K562 (cell line): Measurements from ENCODE around the gene CASKIN1. TPM values are rescaled to one million over a fixed set of nuclear protein-coding genes. Genes with fewer than 3 reads are reported as not detected.

Experiments used
- BCOR ChIP-seq: fragments of 450-650 bp; IDR thresholded peaks from 2 replicates; pipeline ENCODE4 v1.6.1; 2016
- BMI1 ChIP-seq: fragments of 150-350 bp; IDR thresholded peaks from 2 replicates; pipeline ENCODE4 v1.6.1; 2014; ENCODE audit warnings: low read length
- E2F4 ChIP-seq: sonication (generic); formaldehyde crosslinking; IDR thresholded peaks from 2 replicates; pipeline ENCODE4 v1.8.0; 2022; ENCODE audit warnings: mild to moderate bottlenecking, low read depth, missing genetic modification reagents
- EP300 ChIP-seq: IDR thresholded peaks from 2 replicates; pipeline ENCODE4 v1.6.1; 2012; ENCODE audit warnings: low read length, improper control_type of control experiment
- ILF3 ChIP-seq: fragments of 450-650 bp; IDR thresholded peaks from 2 replicates; pipeline ENCODE4 v1.6.1; 2018; ENCODE audit warnings: antibody characterized with exemption, mild to moderate bottlenecking, moderate library complexity, borderline replicate concordance
- KDM2B ChIP-seq: fragments of 250-450 bp; sonication (Bioruptor Pico); IDR thresholded peaks from 2 replicates; pipeline ENCODE4 v1.8.0; 2021; ENCODE audit warnings: mild to moderate bottlenecking, moderate library complexity
- MECOM ChIP-seq: fragments of 250-450 bp; sonication (Bioruptor Pico); IDR thresholded peaks from 2 replicates; pipeline ENCODE4 v1.8.0; 2022; ENCODE audit warnings: inconsistent platforms
- NFE2L1 ChIP-seq: fragments of 450-650 bp; IDR thresholded peaks from 2 replicates; pipeline ENCODE4 v1.6.1; 2016; ENCODE audit warnings: missing genetic modification characterization, low read depth, mild to moderate bottlenecking, missing compliant biosample characterization, moderate library complexity, borderline replicate concordance
- NUFIP1 ChIP-seq: fragments of 450-650 bp; IDR thresholded peaks from 2 replicates; pipeline ENCODE4 v1.6.1; 2018; ENCODE audit not compliant: partially characterized antibody
- PHF21A ChIP-seq: fragments of 450-650 bp; IDR thresholded peaks from 2 replicates; pipeline ENCODE4 v1.6.1; 2017; ENCODE audit warnings: low read depth, borderline replicate concordance
- PML ChIP-seq: IDR thresholded peaks from 2 replicates; pipeline ENCODE4 v1.6.1; 2012; ENCODE audit warnings: low read length, inconsistent platforms
- REST ChIP-seq, 2 experiments: fragments of 450-650 bp; formaldehyde crosslinking in 1 of 2; IDR thresholded peaks; 2 replicates each; pipeline versions ENCODE4 v1.4.0 to v1.6.1; 2014 to 2020; ENCODE audit warnings: mild to moderate bottlenecking in 2 of 2, borderline replicate concordance in 1 of 2, low read depth in 1 of 2
- RFX1 ChIP-seq: fragments of 450-650 bp; IDR thresholded peaks from 2 replicates; pipeline ENCODE4 v1.6.1; 2016; ENCODE audit warnings: mild to moderate bottlenecking, moderate library complexity
- RHOXF2B ChIP-seq: fragments of 250-450 bp; sonication (Bioruptor Pico); conservative IDR thresholded peaks from 2 replicates; pipeline ENCODE4 v1.5.1; 2021
- SP1 ChIP-seq: sonication (generic); formaldehyde crosslinking; IDR thresholded peaks from 2 replicates; pipeline ENCODE4 v1.8.1; 2022; ENCODE audit warnings: mild to moderate bottlenecking, missing genetic modification reagents
- TAF1 ChIP-seq: IDR thresholded peaks from 2 replicates; pipeline ENCODE4 v1.6.1; 2011; ENCODE audit warnings: mild to moderate bottlenecking, low read length, moderate library complexity; ENCODE audit not compliant: insufficient read depth, control insufficient read depth, severe bottlenecking; ENCODE audit errors: extremely low read depth
- TCFL5 ChIP-seq: fragments of 250-450 bp; sonication (Bioruptor Pico); conservative IDR thresholded peaks from 2 replicates; pipeline ENCODE4 v1.6.1; 2021; ENCODE audit warnings: mild to moderate bottlenecking, moderate library complexity, matching md5 sums
- ZBTB2 ChIP-seq: fragments of 450-650 bp; IDR thresholded peaks from 2 replicates; pipeline ENCODE4 v1.6.1; 2016; ENCODE audit warnings: antibody characterized with exemption
- ZNF140 ChIP-seq: fragments of 250-450 bp; sonication (Bioruptor Pico); IDR thresholded peaks from 2 replicates; pipeline ENCODE4 v1.8.0; 2021; ENCODE audit warnings: moderate library complexity, mild to moderate bottlenecking, inconsistent platforms
- polyA plus RNA-seq, 8 experiments: library from polyadenylated mRNA; depleted of rRNA in 4 of 8; stranded (reverse) in 5 of 8; unstranded in 3 of 8; fragments of >200 nt; fragmentation: Nextera tagmentation in 2 of 8; fragmentation: Illumina TruSeq in 1 of 8; extraction: Ambion mirVana in 2 of 8; extraction: Trizol in 1 of 8; gene quantifications; 2 replicates each; pipeline versions ENCODE4 v1.2.1 to v1.2.3, GENCODE V29; 2011 to 2014; ENCODE audit warnings: inconsistent platforms in 1 of 8, missing spikeins in 1 of 8
- total RNA-seq, 7 experiments: library from RNA; depleted of rRNA in 6 of 7; stranded (reverse); fragments of >200 nt in 6 of 7; fragmentation: Illumina TruSeq in 2 of 7; extraction: Trizol in 2 of 7; gene quantifications; 2 replicates each; pipeline versions ENCODE4 v1.2.1 to v1.2.3, GENCODE V29; 2011 to 2021; ENCODE audit warnings: low replicate concordance in 1 of 7

Gene CASKIN1
- total and polyA plus RNA-seq, 9 of the 15 experiments (the other 6 are each of a cell fraction or from before 2014, with no cell fraction given): 0.15 to 4.5 (median 1.5) TPM; not detected in 2

- no peak for TF ChIP-seq REST (IDR thresholded peaks at IDR 0.05; ENCODE audit: borderline replicate concordance)
- no peak for TF ChIP-seq REST (CRISPR knock-in tag; IDR thresholded peaks at IDR 0.05; ENCODE audit: low read depth)
- no peak for TF ChIP-seq BCOR
- TF ChIP-seq ZBTB2: no peak
- TF ChIP-seq ILF3: no peak
- TF ChIP-seq RFX1: peak; percentile 98
- peak; percentile 98 for TF ChIP-seq SP1 (CRISPR knock-in tag)
- peak; percentile 74; the same call in 1 of the 2 replicates for TF ChIP-seq PML
- TF ChIP-seq BMI1: peak; percentile 99
- no peak for TF ChIP-seq NUFIP1
- TF ChIP-seq ZNF140 (CRISPR knock-in tag): no peak
- no peak for TF ChIP-seq RHOXF2B (CRISPR knock-in tag)
- TF ChIP-seq NFE2L1: no peak
- no peak for TF ChIP-seq TCFL5 (CRISPR knock-in tag)
- TF ChIP-seq PHF21A: no peak
- TF ChIP-seq E2F4 (CRISPR knock-in tag): 0 out of 2 replicates have a peak, but pooled peaks have one; percentile 51
- 0 out of 2 replicates have a peak, but pooled peaks have one; percentile 6 for TF ChIP-seq EP300
- TF ChIP-seq MECOM: no peak
- peak; percentile 61; the same call in 1 of the 2 replicates for TF ChIP-seq KDM2B (CRISPR knock-in tag)
- TF ChIP-seq TAF1: peak; percentile 87
Observed at GRCh38 chr16:2223221-2223941, 27.0 kb upstream of the CASKIN1 start, which contains the start of gene E4F1 (continued).
